ENCODE measurements around the gene MOB3A.
A peak's percentile ranks its signal among the peaks of the same experiment; 100 is the strongest.

MOB3A gene

DNA sequence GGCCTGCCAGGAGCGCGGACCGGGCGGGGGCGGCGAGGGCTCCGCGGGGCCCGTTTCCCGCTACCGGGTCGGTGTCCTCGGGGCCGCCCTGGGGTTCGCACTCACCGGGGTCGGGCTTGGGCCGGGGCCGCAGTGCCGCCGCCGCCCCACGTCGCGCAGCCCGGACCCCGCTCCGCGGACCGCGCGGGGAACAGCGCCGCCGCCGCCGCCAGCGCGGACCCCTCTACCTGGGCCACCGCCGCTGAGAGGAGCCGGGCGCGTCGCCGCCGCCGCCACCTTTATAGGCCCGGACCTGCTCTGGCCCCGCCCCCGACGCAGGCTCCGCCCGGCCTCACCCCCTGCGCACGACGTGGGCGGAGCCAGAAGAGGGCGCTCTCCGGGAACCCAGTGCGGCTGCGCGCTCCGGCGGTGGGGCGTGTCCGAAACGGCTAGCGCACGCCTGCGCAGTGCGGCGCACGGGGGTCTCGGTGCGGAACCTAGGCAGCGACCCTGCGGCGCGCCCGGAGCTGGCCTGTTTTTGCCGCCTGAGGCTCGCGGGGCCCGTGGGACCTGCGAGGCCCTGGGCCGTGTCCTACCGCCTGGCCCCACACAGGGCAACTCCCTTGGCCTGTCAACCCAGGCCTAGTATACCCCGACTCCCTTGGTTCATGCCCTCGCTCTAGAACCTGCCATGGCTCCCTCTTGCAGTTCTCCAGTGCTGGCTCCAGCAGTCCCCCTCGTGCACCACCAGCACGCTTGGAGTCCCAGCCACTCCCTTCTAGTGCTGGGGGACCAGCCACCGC lies 44.9 kb downstream of the MOB3A start, which contains the start of gene MKNK2:
MKNK2 (minus strand) TSS at position 254 of the 782 bp plus-strand sequence. CDS start 393 bp downstream, outside the sequence.
- WGBS, 2 experiments = 3% methylated on average over 93 of the region's 93 CpGs
- Histone ChIP-seq H3K4me3 (ENCODE audit: insufficient read depth, low read depth, low read length) (peak within 1 kb of the TSS; percentile 78), H3K4me1 (ENCODE audit: control insufficient read depth, insufficient read depth, low read length) (peaks cover 30% of the 10 kb centered on the region), H3K9me3 (ENCODE audit: control insufficient read depth, low read length) (no peaks in the 10 kb centered on the region), H3K27me3 (ENCODE audit: control insufficient read depth, insufficient read depth, low read length, poor library complexity, severe bottlenecking) (no peaks in the 10 kb centered on the region), H3K27ac (ENCODE audit: insufficient read depth, low read depth, low read length, poor library complexity, severe bottlenecking) (peak within 1 kb of the TSS; percentile 30), H3K36me3 (ENCODE audit: control insufficient read depth, insufficient read depth, low read length) (no peaks in the 10 kb centered on the region)

DNA sequence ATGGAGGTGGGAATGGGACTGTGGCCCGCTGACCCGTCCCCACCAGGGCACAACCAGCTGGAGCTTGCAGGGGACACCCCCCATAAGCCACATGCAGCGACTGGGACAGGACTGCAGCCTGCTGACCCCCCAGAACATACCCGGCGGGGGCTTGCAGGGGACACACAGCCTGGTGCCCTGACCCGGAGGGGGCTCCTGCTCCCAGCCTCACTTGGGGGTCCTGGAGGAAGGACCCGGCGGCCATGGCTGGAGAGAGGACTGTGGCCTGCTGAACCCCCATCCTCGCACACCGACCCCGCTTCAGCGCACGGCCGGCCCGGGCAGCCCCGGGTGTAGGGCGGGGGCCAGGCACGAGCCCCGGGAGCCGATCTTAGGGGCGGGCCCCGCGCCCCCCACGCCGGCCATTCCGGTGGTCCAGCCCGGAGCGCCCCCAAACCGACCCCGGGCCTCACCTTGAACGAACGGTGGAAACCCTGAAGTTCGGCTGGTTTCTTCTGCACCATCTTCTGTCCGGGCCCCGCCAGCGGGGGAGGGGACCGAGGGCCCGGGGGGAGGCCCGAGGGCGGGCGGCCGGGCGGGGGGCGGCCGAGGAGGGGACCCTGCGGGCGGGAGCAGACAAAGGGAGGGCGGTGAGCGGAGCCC lies 45.7 kb downstream of the MOB3A start:
- H3K9me3 ChIP-seq (ENCODE audit: control insufficient read depth, low read length) = no peaks in the 10 kb centered on the region
- peaks cover 23% of the 10 kb centered on the region for H3K4me1 ChIP-seq (ENCODE audit: control insufficient read depth, insufficient read depth, low read length)
- no peaks in the 10 kb centered on the region for H3K27me3 ChIP-seq (ENCODE audit: control insufficient read depth, insufficient read depth, low read length, poor library complexity, severe bottlenecking)
- 0% methylated on average over 49 of the region's 49 CpGs for WGBS, 2 experiments
- peak overlapping the region; percentile 78 for H3K4me3 ChIP-seq (ENCODE audit: insufficient read depth, low read depth, low read length)
- peaks cover 2% of the 10 kb centered on the region for H3K36me3 ChIP-seq (ENCODE audit: control insufficient read depth, insufficient read depth, low read length)
- no peak overlapping the region for H3K27ac ChIP-seq (ENCODE audit: insufficient read depth, low read depth, low read length, poor library complexity, severe bottlenecking)

DNA sequence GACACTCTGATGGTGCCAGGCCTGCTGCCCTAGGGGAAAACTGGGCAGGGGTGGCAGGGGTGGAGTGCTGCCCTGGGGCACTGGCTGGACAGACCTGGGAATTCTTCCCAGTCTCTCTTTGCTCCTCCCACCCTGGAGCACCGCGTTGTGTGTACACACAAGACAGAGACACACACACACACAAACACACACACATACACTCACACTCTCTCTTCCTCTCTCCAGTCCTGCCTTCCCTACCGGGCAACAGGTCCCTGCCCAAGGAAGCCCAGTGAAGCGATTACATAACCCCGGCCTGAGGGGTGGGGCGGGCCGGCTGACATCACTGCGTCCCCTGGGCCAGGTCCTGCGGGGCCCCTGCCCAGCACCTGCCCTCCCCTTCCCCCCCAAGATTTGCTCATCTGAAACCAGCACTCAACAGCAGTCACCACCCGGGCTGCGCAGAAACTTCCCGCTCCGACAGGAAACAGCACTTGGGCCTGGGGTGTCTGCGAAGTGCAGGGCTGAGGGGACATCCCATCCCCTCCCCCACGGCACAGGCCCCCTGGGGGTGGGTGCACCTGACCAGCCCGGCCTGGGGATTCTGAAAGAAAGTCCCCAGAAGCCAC lies 46.3 kb downstream of the MOB3A start:
- WGBS, 2 experiments = 4 to 8% methylated on average over 16 of the region's 16 CpGs
- Histone ChIP-seq H3K36me3 (ENCODE audit: control insufficient read depth, insufficient read depth, low read length) (peaks cover 3% of the 10 kb centered on the region), H3K27ac (ENCODE audit: insufficient read depth, low read depth, low read length, poor library complexity, severe bottlenecking) (no peak overlapping the region), H3K4me3 (ENCODE audit: insufficient read depth, low read depth, low read length) (peak overlapping the region; percentile 78), H3K4me1 (ENCODE audit: control insufficient read depth, insufficient read depth, low read length) (peaks cover 21% of the 10 kb centered on the region), H3K27me3 (ENCODE audit: control insufficient read depth, insufficient read depth, low read length, poor library complexity, severe bottlenecking) (no peaks in the 10 kb centered on the region), H3K9me3 (ENCODE audit: control insufficient read depth, low read length) (no peaks in the 10 kb centered on the region)

DNA sequence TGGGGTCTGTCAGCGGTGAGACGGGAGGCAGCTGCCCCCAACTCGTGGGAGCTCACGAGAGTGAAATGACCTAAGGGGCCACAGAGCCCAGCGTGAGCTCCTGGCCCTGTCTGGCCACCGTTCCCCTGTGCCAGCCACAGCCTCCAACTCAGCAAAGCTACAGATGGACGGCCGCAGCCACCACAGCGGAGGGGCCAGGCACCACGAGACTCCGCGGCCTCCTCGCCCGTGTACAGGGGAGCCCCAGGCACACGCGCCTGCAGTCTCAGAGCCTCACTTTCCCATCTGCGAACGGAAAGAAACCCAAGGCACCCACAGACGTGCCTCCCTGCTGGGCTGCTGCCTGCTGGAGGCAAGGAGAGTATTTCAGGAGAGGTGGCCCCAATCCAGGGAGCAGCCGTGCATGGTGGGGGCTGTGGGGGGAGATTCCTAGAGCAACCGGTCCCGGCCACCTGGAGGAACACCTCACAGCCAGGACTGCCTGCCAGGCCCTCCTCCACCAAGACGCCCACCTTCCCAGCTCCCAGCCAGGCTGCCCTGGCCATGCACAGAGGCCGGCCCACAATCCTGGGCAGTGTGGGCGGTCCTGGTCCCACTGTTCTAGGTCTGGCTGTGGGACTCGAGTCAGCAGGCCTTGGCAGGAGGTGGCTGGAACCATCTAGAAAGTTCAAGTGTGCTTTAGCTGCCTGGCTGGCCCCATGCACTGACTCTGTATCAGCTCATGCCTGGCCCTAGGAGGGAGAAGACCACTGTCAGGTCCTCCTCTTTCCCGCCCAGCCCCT lies 47.0 kb downstream of the MOB3A start:
- H3K4me3 ChIP-seq (ENCODE audit: insufficient read depth, low read depth, low read length) = peak overlapping the region; percentile 78
- peaks cover 21% of the 10 kb centered on the region for H3K4me1 ChIP-seq (ENCODE audit: control insufficient read depth, insufficient read depth, low read length)
- H3K27ac ChIP-seq (ENCODE audit: insufficient read depth, low read depth, low read length, poor library complexity, severe bottlenecking) = no peak overlapping the region
- peaks cover 3% of the 10 kb centered on the region for H3K36me3 ChIP-seq (ENCODE audit: control insufficient read depth, insufficient read depth, low read length)
- 91 to 92% methylated on average over 27 of the region's 27 CpGs for WGBS, 2 experiments
- H3K27me3 ChIP-seq (ENCODE audit: control insufficient read depth, insufficient read depth, low read length, poor library complexity, severe bottlenecking) = no peaks in the 10 kb centered on the region
- no peaks in the 10 kb centered on the region for H3K9me3 ChIP-seq (ENCODE audit: control insufficient read depth, low read length)

DNA sequence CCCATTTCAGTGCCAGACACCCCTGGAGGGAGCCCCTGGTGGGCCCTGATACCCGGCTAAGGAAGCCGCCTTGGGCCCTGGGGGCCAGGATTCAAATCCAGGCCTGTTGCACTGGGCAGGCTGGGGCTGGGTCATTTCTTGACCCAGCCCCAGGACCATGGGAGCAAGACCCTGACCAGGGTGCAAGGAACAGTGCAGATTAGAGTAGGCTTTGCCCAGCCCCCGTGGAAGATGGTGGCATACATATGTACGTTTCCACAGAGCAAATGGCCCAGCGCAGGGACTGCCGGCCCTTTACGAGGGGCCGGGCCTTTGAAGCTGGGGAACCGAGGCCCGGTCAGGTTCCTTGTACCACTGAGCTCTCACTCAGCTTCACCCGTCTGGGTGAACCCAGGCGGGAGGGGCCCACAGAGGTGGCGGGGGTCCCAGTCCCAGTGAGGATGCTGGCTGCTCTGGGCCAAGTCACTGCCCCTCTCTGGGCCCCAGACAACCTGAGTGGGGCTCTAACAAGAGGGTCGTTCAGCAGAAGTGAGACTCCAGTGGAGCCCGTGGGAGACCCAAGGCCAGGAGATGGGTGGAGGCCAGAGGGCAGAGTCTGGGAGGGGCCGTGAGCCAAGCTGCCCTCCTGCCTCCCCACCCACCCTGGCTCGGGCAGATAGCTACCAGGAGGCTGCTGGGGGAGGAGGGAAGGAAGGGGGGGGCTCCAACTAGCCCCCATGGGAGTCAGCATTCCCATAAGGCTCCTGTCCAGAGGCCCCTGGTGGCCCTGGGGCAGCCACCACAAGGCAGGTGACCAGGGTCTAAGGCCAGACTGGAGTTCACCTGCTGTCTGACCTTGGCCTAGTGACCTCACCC lies 47.8 kb downstream of the MOB3A start:
- no peaks in the 10 kb centered on the region for H3K9me3 ChIP-seq (ENCODE audit: control insufficient read depth, low read length)
- peaks cover 21% of the 10 kb centered on the region for H3K4me1 ChIP-seq (ENCODE audit: control insufficient read depth, insufficient read depth, low read length)
- no peak overlapping the region for H3K27ac ChIP-seq (ENCODE audit: insufficient read depth, low read depth, low read length, poor library complexity, severe bottlenecking)
- H3K4me3 ChIP-seq (ENCODE audit: insufficient read depth, low read depth, low read length) = no peak overlapping the region
- H3K27me3 ChIP-seq (ENCODE audit: control insufficient read depth, insufficient read depth, low read length, poor library complexity, severe bottlenecking) = no peaks in the 10 kb centered on the region
- H3K36me3 ChIP-seq (ENCODE audit: control insufficient read depth, insufficient read depth, low read length) = peaks cover 3% of the 10 kb centered on the region
- WGBS, 2 experiments = 93 to 94% methylated on average over 17 of the region's 17 CpGs

DNA sequence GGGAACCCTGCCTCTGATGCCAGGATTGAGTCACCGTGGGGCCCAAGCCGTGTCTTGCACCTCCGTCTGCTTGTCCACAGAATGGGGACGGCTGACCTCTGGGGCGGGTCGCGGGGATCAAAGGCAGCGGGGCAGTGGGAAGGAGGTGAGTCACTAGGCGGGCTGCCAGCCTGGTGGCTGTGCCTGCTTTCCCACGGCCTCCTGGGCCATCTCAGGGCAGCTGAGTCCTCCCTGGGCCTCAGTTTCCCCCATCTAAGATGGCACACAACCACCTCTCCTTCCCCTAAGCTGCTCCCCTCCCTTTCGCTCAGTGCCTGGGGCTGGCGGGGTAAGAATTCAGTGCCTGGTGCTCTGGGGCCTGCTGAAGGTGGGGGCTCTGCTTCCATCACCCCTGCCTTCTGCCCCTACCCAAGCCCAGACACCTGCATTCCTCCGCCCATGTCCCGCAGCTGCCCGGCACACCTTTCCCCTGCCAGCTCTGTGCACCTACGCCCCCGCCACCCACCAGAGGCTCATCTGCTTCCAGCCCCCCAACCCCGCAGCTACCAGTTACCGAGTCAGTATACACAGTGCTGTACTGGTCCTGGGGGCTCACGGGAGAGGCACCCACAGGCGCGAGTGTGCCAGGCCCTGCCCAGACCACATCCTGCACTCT lies 48.5 kb downstream of the MOB3A start:
- H3K36me3 ChIP-seq (ENCODE audit: control insufficient read depth, insufficient read depth, low read length) = peaks cover 3% of the 10 kb centered on the region
- H3K9me3 ChIP-seq (ENCODE audit: control insufficient read depth, low read length) = no peaks in the 10 kb centered on the region
- H3K27ac ChIP-seq (ENCODE audit: insufficient read depth, low read depth, low read length, poor library complexity, severe bottlenecking) = no peak overlapping the region
- peaks cover 25% of the 10 kb centered on the region for H3K4me1 ChIP-seq (ENCODE audit: control insufficient read depth, insufficient read depth, low read length)
- H3K4me3 ChIP-seq (ENCODE audit: insufficient read depth, low read depth, low read length) = no peak overlapping the region
- no peaks in the 10 kb centered on the region for H3K27me3 ChIP-seq (ENCODE audit: control insufficient read depth, insufficient read depth, low read length, poor library complexity, severe bottlenecking)
- 94 to 95% methylated on average over 22 of the region's 22 CpGs for WGBS, 2 experiments

DNA sequence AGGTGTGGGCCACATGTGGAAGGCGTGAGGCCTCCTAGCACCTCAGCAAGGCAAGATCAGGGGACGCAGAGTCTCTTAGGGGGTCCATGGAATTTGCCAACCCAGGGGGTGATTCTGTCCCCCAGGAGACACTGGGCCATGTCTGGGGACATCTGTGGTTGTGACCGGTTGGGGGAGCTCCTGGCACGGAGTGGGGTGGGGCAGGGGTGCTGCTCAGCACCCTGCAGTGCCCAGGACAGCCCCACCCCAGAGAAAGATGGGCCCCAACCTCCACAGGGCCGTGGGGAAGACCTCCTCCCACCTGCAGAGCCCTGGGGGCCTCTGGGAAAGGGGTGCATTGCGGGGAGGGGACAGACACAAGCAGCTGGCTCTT lies 49.1 kb downstream of the MOB3A start:
- Histone ChIP-seq H3K27me3 (ENCODE audit: control insufficient read depth, insufficient read depth, low read length, poor library complexity, severe bottlenecking) (no peaks in the 10 kb centered on the region), H3K4me1 (ENCODE audit: control insufficient read depth, insufficient read depth, low read length) (peaks cover 28% of the 10 kb centered on the region), H3K27ac (ENCODE audit: insufficient read depth, low read depth, low read length, poor library complexity, severe bottlenecking) (no peak overlapping the region), H3K4me3 (ENCODE audit: insufficient read depth, low read depth, low read length) (no peak overlapping the region), H3K9me3 (ENCODE audit: control insufficient read depth, low read length) (no peaks in the 10 kb centered on the region), H3K36me3 (ENCODE audit: control insufficient read depth, insufficient read depth, low read length) (peaks cover 3% of the 10 kb centered on the region)
- WGBS, 2 experiments = 93 to 96% methylated on average over 6 of the region's 6 CpGs

DNA sequence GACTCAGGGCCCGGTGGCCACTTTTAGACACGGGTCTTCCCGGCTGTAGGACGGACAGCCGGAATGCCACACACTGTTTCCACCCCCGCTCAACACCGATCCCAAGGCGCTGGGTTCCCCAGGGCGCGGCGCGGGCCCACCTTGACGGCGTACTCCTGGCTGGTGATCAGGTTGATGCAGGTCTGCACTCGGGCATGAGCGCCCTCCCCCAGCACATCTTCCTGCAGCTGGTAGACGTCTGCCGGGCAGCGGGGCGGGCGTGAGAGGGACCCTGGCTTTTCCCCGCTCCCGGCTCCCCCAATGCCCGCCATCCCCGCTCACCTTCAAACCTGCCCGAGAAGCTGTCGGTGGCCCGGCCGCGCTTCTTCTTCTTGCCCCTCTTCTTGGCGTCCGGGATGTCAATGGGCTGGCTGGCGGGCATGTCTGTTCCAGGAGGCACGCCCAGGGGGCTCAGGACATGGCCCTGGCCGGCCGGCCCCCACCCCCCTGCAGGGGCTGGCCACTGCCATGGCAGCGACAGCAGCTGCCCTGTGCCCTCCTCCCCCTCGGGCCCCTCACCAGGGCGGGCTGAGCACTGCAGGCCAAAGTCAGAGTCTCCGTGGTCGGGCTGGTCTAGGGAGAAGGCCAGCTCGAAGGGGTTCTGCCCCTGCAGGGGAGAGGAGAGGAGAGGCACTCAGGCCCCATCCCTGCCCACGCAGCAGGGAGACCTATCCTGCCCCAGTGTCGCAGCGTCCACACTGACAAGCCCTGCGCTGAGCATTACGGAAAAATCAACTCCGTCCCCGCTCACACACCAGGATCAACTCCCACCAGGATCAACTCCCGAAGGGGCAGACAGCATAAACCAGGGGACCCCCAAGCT lies 49.8 kb downstream of the MOB3A start:
- WGBS, 2 experiments = 96% methylated on average over 50 of the region's 50 CpGs
- no peaks in the 10 kb centered on the region for H3K27me3 ChIP-seq (ENCODE audit: control insufficient read depth, insufficient read depth, low read length, poor library complexity, severe bottlenecking)
- no peak overlapping the region for H3K27ac ChIP-seq (ENCODE audit: insufficient read depth, low read depth, low read length, poor library complexity, severe bottlenecking)
- H3K4me3 ChIP-seq (ENCODE audit: insufficient read depth, low read depth, low read length) = no peak overlapping the region
- H3K4me1 ChIP-seq (ENCODE audit: control insufficient read depth, insufficient read depth, low read length) = peaks cover 31% of the 10 kb centered on the region
- no peaks in the 10 kb centered on the region for H3K9me3 ChIP-seq (ENCODE audit: control insufficient read depth, low read length)
- H3K36me3 ChIP-seq (ENCODE audit: control insufficient read depth, insufficient read depth, low read length) = peaks cover 3% of the 10 kb centered on the region

Data from ectodermal cell (in vitro differentiated cells).